CD4-positive, alpha-beta T cell treated with Interleukin-6 at 100 ng/mL for 8 hours (primary cell): ENCODE measurements around the gene RGS16.

Experiments used
- DNase-seq: peaks from one replicate; pipeline ENCODE4 v3.0.0-alpha.2; 2020; ENCODE audit warnings: mixed read lengths, low spot score

The RGS16 gene

GRCh38 chr1:182608845-182609610 is 4.8 kb upstream of the RGS16 start:
- DNase-seq: no peak

GRCh38 chr1:182608236-182608635 is 4.0 kb upstream of the RGS16 start:
- DNase-seq: no peak

GRCh38 chr1:182607566-182607965 is 3.4 kb upstream of the RGS16 start:
- no peak for DNase-seq

DNA sequence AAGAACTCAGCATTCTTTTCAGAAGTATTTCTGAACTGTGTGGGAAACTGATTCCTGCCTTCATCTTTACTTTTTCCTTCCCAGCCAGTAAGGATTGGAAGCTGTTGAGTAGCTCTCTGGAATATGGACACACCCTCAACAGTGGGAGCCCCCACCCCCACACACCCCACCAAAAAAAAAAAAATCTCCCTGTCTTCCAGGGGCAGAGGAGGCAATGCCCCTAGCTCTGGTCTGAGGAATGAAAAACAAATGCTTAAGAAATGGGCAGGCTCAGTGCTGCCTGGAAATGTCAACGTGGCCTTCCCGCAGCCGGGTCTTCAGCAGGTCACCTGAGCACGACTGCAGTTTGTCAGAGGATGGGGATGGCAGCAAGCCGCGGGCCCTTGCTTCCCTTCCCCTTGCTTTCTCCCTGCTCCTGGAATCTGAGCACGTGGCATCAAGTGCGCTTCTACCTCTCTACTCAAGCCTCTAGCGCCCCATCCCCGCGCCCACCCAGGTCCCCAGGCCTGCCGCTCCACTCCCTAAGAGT is 479 bp downstream of the RGS16 start:
- DNase-seq: no peak

- DNase-seq: no peak
These were observed 1.1 kb downstream of the RGS16 start for GRCh38 chr1:182602935-182603645.

GRCh38 chr1:182601913-182602312 is 2.3 kb downstream of the RGS16 start:
- no peak for DNase-seq

GRCh38 chr1:182601416-182601786 is 2.8 kb downstream of the RGS16 start:
- peak; percentile 82 for DNase-seq

DNA sequence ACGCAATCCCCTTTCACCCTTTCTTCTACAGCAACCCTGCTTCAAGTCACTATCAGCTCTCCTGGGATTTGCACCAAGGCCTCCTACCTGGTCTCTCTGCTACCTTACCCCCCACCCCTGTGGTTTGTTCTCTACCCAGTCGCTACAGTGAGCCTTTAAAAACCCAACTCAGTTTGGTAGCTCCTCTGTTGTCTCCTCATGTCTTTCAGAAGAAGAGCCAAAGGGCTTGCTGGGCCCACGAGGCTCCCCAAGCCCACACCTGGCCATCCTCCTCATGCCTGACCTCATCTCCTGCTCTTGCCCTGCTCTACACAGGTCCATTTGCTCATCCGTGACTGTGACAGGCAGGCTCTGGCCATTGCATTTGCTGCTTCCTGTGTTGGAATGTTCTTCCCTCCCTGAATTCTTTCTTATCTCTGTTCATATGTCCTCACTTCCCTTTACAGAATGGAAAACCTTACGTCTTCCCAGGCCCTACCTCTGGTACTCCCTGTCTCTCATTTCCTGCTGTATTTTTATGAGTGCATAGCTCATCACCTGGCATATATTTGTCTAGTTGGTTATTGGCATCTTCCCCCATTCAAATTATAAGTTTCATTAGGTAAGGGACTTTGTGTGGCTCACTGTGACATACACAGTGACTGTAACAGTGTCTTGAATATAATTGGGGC is 3.3 kb downstream of the RGS16 start:
- DNase-seq: no peak

- no peak for DNase-seq
These were observed 4.0 kb downstream of the RGS16 start for GRCh38 chr1:182600036-182600713.

DNA sequence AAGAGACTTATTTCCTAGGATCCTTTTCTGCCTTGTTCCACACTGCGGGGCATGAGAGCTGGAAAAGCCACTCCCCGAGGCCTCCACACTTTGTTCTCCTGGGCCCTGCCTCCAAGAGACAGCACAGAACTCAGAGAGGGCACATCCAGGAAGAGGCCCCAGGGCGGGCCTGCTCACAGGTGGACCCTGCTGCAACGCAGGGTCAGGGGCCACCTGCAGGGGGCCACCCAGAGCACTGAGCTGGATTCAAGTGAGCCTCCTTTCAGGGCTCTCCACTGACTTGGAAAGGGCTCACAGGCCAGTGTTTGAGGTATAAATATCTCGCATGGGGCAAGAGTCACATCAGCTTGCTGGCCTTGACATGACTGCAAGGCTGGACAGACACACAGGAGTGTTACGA is 4.8 kb downstream of the RGS16 start:
- DNase-seq: no peak

DNA sequence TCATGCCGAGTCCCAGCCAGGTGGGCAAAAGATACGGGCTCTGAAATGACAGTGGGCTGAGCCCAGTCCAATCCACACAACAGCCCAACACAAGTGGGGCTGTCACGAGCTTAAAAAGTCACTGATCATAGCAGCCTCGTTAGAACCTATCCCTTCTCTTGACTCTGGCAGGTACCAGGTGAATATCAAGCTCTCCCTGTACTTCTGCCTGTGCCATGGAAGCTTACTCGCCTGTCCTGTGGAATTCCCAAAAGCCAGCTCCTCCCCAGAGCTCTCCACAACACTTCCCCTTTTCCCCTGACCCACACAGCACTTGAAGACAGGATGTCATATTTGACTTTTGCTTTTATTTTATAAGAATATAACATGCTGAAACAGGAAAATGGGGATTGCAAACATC is 5.9 kb downstream of the RGS16 start:
- DNase-seq: no peak

DNA sequence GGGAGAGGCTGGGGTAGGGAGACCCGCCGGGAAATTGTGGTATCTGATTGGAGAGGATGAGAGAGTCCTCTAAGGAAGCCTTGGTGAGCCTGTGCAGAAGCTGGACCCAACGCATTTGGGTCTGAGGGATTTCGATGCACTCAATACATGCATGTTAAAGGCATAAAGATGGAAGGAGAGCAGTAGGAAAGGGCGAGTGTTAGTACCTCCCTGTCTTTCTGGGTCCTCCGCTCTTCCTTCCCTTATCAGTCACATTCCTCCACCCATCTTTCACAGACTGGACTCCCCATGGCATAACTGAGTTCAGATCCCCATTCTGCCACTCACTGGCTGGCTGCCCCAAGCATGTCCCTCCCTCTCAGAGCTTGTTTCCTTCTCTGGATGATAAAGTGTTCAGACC is 7.3 kb downstream of the RGS16 start:
- no peak for DNase-seq

GRCh38 chr1:182595641-182596240 is 8.4 kb downstream of the RGS16 start:
- peak; percentile 60 for DNase-seq

DNA sequence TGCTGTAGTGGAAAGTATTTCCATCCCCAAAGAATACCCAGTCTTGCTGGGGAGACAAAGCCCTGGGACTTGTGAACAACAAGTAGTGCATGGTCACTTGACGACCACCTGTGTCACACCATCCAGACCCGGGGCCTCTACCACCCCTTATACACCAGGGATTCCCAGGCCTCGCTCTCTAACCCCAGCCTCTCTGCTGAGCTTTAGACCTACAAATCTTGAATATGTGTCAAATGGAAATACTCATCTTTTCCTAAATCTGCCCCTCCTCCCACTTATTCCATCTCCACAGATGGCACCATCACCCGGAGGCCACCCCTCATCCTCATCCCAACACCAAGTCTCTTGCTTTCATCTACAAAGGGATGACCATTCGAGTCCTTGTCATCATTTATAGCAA is 14.3 kb downstream of the RGS16 start:
- no peak for DNase-seq

DNA sequence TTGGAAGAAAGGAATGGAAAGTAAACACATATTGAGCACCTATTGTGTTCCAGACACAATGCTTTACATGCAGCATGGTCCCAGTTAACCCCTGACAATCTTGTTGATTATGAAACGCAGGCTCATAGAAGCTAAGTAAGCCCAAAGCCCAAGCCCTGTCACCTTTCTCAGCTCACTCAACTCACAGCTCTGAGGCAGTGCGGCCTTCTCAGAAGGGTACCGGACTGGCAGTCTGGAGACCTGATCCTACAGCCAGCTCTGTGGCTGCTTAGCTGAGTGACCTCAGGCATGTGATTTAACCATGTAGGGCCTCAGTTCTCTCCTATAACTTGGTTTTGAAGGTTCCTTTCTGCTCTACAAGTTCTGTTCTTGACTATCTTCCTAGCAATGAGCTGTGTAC is 14.7 kb downstream of the RGS16 start:
- DNase-seq: no peak

DNA sequence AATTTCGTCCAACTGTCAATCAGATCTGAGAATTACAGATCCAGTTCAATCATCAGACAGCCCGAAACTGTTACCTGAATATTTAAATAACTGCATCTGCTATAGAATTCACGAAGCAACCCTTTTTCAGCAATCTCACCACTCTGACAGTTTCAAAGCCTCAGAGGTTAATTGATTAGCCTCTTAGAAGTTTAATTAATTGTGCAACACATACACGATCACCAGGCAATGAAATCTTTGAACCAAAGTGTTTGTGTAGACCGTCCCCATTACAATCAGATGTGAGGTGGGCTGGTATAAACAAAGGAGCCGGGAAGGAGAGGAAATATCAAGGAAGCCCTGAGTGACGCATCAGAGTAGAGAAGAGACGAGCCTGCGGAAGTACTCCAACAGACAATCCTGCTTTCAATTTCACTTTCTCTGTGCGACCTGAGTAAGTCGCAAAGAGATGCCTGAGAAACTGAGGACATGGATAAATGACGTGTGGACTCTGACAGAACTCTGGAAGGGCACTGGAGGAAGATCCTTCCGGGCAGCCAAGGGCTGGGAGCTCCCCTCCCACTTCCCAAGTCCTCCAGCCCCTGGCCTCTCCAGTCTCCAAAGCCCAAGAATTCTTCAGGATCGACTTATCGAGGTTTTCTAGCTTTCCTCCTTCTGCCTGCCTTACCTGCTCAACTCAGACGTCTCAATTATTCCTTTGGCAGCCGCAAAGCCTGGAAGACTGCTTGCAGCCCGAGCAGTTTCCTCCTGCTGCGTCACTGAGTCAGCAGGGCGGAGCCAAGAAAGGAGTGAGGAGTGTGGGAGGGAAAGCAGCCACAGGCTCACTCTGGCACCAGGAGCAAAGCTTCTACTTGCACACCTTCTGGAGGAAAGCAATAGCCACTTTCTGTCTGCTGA is 15.4 kb downstream of the RGS16 start, which contains the start of gene RNASEL:
Gene RNASEL (minus strand): TSS at position 757 of the 897 bp plus-strand sequence. CDS start 2,450 bp downstream, outside the sequence.
- DNase-seq: peak; percentile 65

DNA sequence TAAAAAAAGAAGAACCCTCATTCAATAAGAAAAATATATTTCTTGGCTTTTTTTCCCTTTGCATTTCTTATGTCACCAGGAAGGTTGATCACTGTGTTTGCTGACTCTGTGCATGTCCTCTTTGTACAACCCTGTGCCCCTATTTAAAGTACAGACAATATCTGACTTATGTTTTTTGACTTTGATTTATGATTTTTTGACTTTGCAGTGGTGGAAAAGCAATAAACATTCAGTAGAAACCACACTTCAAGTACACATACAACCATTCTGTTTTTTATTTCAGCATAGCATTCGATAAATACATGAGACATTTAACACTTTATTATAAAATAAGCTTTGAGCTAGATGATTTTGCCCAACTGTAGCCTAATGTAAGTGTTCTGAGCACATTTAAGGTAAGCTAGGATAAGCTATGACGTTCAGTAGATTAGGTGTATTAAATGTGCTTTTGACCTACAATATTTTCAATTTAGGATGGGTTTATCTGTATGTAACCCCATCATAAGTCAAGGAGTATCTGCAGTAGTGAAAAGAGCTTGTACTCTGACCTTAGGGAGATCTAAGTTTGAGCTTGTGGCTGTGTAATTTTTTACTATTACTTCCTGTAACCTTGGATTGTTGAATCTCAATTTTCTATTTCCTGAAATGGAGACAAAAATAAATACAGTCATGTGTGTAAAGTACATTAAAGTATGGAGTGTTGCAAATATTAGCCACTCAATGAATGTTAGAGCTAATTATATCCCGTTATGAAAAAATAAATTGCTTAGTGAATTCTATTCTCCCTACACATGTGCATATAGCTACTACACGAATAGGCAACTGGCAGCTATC is 16.3 kb downstream of the RGS16 start:
- no peak for DNase-seq

DNA sequence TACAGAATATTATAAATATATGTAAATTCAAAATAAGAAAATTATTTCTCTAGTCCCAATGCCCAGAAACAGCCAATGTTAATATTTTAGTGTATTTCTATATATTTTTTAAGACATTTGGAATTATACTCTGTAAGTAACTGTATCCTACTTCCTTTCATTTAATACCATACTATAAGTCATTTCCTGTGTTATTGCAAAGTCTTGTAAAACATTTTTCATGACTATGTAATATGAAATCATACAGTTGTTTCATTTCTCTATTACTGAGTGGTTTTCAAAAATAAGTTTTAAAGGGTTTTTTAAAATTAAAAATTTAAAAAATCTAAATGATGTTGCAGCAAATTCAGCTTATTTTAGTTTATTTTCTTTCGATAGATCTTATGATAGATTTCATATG is 17.1 kb downstream of the RGS16 start:
- DNase-seq: no peak

DNA sequence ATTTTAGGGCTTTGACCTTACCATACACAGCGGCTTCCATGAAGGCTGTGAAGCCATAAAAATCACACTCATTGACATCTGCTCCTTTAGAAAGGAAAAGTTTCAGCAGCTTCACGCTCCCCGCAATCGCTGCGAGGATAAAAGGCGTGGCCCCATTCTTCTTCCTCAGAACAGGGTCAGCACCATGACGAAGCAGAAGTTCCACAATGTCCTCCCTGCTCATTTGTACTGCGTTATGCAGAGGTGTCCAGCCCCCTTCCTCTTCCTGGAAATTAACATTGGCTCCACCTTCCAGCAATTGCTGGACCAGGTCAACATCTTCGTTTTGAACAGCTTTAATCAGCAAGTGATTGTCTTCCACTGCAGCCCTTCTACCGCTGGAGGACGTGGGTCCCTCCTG is 17.8 kb downstream of the RGS16 start:
- no peak for DNase-seq

DNA sequence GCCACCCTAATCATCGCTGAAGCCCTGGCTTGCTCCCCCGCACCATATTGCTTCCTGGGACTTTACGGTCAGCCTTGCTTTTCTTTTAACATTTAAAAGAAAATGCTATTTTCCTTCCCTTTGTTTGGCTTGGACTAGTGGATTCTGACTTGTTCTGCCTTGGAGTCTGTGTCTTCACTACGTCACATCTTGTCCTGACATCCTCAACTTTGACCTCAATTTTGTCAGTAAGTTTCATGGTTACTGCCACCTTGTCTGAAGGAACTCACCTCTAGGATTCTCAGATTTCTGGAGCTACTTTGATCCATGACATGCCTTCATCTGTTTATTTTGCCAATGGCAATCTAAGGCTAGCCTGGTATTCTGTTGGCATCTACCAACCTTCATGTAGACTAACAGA is 19.4 kb downstream of the RGS16 start:
- no peak for DNase-seq
